Coronary artery (tissue), 2 donors: ENCODE measurements around the gene NFYC.

Experiments used
- DNase-seq: peaks from one replicate; pipeline ENCODE4 v3.0.0-alpha.2; 2017; ENCODE audit warnings: low spot score
- H3K27ac ChIP-seq, 2 donors: fragments of 200-600 bp; sonication (generic); one replicate each; pipeline ENCODE4 v1.5.1; 2016 to 2019
- H3K4me3 ChIP-seq: fragments of 200-600 bp; sonication (generic); 2 replicates; pipeline ENCODE4 v1.5.1; 2016; ENCODE audit warnings: mild to moderate bottlenecking, moderate library complexity
- TF ChIP-seq, protein P1 (sequence below): fragments of 200-600 bp; sonication (generic); IDR thresholded peaks from one replicate; pipeline ENCODE4 v1.5.1; 2019; ENCODE audit warnings: antibody characterized with exemption

The NFYC gene

DNA sequence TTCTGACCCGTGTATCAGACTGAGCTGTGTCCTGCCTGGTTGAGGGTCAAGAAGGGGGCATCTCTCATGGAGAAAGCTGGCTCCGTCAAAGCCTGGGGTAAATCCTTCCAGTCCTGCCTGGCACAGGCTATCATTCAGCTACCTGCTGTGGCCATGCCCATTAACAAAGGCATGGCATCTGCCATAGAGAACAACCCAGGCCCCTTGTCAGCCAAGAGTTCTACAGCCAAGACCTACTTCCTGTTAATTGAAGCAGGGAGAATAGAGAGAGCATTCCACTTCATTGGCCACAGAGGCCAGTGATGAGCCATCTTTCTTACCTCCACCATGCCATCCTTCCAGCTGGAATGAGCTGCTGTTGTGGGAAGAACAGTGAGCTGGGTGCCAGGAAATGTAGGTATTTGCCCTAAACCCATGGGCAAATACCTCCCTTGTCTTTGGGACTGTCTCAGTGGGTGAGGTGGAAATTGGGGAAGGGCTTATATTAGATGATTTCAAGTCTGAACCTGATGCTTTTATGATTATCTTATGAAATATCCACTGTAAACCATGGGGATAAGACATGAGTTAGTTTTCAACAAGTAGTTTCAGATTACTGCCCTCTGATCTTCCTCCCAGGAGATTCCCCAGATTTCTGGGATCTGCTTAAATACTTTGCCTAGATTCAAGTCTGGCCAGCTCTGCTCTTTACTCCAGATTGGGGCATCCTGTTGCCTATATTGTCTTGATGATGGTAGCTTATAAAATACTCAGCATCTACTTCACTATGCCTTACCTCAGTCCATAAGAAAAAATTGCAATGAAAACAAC lies 80.8 kb downstream of the NFYC start:
- H3K4me3 ChIP-seq = no peak overlapping the region
- DNase-seq = peak; percentile 47
- TF ChIP-seq, protein P1, sequence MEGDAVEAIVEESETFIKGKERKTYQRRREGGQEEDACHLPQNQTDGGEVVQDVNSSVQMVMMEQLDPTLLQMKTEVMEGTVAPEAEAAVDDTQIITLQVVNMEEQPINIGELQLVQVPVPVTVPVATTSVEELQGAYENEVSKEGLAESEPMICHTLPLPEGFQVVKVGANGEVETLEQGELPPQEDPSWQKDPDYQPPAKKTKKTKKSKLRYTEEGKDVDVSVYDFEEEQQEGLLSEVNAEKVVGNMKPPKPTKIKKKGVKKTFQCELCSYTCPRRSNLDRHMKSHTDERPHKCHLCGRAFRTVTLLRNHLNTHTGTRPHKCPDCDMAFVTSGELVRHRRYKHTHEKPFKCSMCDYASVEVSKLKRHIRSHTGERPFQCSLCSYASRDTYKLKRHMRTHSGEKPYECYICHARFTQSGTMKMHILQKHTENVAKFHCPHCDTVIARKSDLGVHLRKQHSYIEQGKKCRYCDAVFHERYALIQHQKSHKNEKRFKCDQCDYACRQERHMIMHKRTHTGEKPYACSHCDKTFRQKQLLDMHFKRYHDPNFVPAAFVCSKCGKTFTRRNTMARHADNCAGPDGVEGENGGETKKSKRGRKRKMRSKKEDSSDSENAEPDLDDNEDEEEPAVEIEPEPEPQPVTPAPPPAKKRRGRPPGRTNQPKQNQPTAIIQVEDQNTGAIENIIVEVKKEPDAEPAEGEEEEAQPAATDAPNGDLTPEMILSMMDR = no peak
- no peak overlapping the region for H3K27ac ChIP-seq

DNA sequence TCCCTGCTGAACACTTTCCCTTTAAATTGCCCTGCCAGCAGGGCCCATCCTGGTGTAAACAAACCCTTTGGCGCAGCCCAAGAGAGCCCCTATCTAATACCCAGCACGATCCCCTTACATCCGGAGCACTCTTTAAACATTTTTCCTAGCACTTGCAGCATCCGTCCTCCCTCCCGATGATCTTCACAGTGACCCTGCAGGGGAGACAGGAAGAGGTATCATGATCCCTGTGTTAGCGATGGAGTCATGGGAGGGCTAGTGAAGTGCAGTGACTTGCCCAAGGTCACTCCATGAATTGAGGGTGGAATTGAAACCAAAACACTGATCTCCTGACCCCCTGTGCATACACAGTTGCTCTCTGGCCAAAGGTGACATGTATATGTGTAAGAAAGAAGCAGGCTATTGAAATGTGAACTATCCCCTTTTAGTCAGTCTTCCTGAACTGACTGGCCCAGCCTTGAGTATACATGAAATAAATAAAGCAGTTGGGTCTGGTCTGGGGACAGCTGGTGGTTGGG lies 82.3 kb downstream of the NFYC start:
- DNase-seq = peak; percentile 41
- no peak overlapping the region for H3K4me3 ChIP-seq
- TF ChIP-seq, protein P1 = no peak
- H3K27ac ChIP-seq = no peak overlapping the region

- DNase-seq = no peak
- TF ChIP-seq, protein P1 = peak; percentile 72
- H3K27ac ChIP-seq = no peak overlapping the region
- H3K4me3 ChIP-seq = no peak overlapping the region
Observed at GRCh38 chr1:40774266-40774998, 82.9 kb downstream of the NFYC start.

GRCh38 chr1:40776236-40777072 lies 85.0 kb downstream of the NFYC start:
- DNase-seq = no peak
- no peak overlapping the region for H3K27ac ChIP-seq
- TF ChIP-seq, protein P1 = no peak
- no peak overlapping the region for H3K4me3 ChIP-seq

DNA sequence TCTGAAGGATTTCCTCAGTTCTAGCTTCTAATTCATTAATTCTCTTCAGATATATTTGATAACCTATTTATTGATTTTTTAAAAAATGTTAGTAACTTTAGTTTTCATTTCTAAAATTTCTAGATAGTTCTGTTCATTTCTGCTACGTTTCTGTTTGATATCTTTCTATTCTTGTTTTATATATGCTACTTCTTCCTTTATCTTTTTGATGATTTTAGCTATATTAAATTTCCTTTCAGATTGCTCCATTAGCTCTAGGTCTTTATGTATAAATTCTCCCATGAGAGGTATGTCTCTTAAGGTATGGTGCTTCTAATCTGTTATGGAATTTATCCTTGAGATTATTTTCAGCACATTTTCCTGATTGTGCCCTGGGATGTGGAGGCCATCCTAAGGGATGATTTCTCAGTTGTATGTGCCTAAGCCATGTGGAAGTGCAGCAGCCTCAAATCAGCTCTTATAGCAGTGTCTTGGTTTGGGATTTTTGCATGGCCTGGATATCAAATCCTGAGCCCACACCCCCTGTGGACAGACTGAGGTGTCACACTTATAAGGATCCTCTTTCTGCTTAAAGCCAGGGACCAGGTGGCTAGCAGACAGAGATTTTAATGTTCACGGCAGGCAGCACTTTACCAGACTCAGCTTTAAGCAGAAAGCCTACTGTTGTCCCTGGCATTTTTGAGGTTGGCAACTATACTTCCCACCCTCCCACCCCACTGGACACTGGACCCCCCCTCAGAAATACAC lies 85.9 kb downstream of the NFYC start:
- TF ChIP-seq, protein P1 = no peak
- no peak for DNase-seq
- Histone ChIP-seq H3K4me3 (no peak overlapping the region), H3K27ac (no peak overlapping the region)
